Endothelial cell of coronary artery (primary cell): ENCODE data around the gene MS4A5. TPM values are rescaled to one million over a fixed set of nuclear protein-coding genes. Genes with fewer than 3 reads are reported as not detected.

ENCODE experiments used
- total RNA-seq: library from RNA; depleted of rRNA; stranded (reverse); fragments of >200 nt; gene quantifications from 2 replicates; pipeline ENCODE4 v1.2.3, GENCODE V29; 2014

Gene MS4A5
- total RNA-seq = not detected in 2 replicates

GRCh38 chr11:60429272-60429671, at the start of gene MS4A5:
Gene MS4A5, plus strand, starts transcription at chr11:60429572. Its CDS starts 103 bp downstream, at chr11:60429675.

GRCh38 chr11:60396382-60396781, 33.0 kb upstream of the MS4A5 start, which contains the start of gene MS4A14:
Gene MS4A14, plus strand, starts transcription at chr11:60396459. Its CDS starts 120 bp downstream, at chr11:60396579.

GRCh38 chr11:60455531-60456042, 26.2 kb downstream of the MS4A5 start, which contains the start of gene MS4A1:
Gene MS4A1, plus strand, starts transcription at chr11:60455847. Its CDS starts 6,528 bp downstream, at chr11:60462375.

GRCh38 chr11:60492488-60493009, 63.2 kb downstream of the MS4A5 start, which contains the start of gene MS4A12:
Gene MS4A12, plus strand, starts transcription at chr11:60492778. Its CDS starts 4,541 bp downstream, at chr11:60497319.

Other genes starting within 250 kb of the MS4A5 start
- gene MS4A6A, start 246.5 kb upstream of the MS4A5 start, total RNA-seq = 0.81 and 3.8 TPM in 2 replicates
- gene MS4A4E, start 186.4 kb upstream of the MS4A5 start, total RNA-seq = not detected in 2 replicates
- gene MS4A4A, start 148.9 kb upstream of the MS4A5 start, total RNA-seq = not detected in 2 replicates
- not detected in 2 replicates for gene MS4A6E, start 102.3 kb upstream of the MS4A5 start, total RNA-seq
- gene MS4A7, start 51.0 kb upstream of the MS4A5 start, total RNA-seq = not detected in 2 replicates
- not detected in 2 replicates for gene MS4A14, start 33.1 kb upstream of the MS4A5 start, total RNA-seq
- not detected in 2 replicates for gene MS4A1, start 26.3 kb downstream of the MS4A5 start, total RNA-seq
- gene MS4A12, start 63.2 kb downstream of the MS4A5 start, total RNA-seq = not detected in 2 replicates
- not detected in 2 replicates for gene MS4A13, start 85.8 kb downstream of the MS4A5 start, total RNA-seq